IMR-90 (cell line): ENCODE measurements around the gene CNOT6. TPM values are rescaled to one million over a fixed set of nuclear protein-coding genes. Genes with fewer than 3 reads are reported as not detected.

ENCODE experiments used
- ATAC-seq: fragments of 200-7000 bp; cut with Tn5 transposase; 2 replicates; pipeline ENCODE4 v1.9.1; 2020; ENCODE audit warnings: low read depth, mild to moderate bottlenecking, moderate library complexity
- BruUV-seq: library from RNA; stranded (reverse); fragments of 400-500 nt; replicated peaks from 2 replicates; lab custom pipeline; 2021; lab: Mats Ljungman, UMichigan
- CTCF ChIA-PET: fragments of 300-600 bp; formaldehyde crosslinking; extraction: SDS; loops from one replicate; lab custom pipeline; 2021; ENCODE audit warnings: antibody characterized with exemption; lab: Yijun Ruan, JAX
- POLR2A ChIA-PET: fragments of 300-600 bp; sonication (Branson Sonifier 250); formaldehyde crosslinking; loops from one replicate; lab custom pipeline; 2022; ENCODE audit warnings: antibody characterized with exemption; ENCODE audit not compliant: unreplicated experiment; lab: Charles Lee
- DNase-seq: peaks from one replicate; pipeline ENCODE4 v3.0.0; 2013
- H2AFZ ChIP-seq: replicated peaks from 2 replicates; pipeline ENCODE3; 2013; ENCODE audit warnings: low read length, mild to moderate bottlenecking; ENCODE audit not compliant: poor library complexity
- H2AK5ac ChIP-seq: 2 replicates; pipeline ENCODE4 v1.6.1; 2013; ENCODE audit warnings: low read depth, low read length, inconsistent platforms
- H2AK9ac ChIP-seq: replicated peaks from 2 replicates; pipeline ENCODE3; 2013; ENCODE audit warnings: mild to moderate bottlenecking, low read depth, low read length, moderate library complexity; ENCODE audit not compliant: poor library complexity
- H2BK120ac ChIP-seq: 2 replicates; pipeline ENCODE4 v1.6.1; 2013; ENCODE audit warnings: low read depth, low read length, inconsistent platforms
- H2BK15ac ChIP-seq: 3 replicates; pipeline ENCODE4 v1.6.1; 2013; ENCODE audit warnings: low read depth, low read length, inconsistent platforms
- H2BK20ac ChIP-seq: 2 replicates; pipeline ENCODE4 v1.6.1; 2013; ENCODE audit warnings: low read depth, mild to moderate bottlenecking, inconsistent platforms, low read length, moderate library complexity
- H2BK5ac ChIP-seq: 2 replicates; pipeline ENCODE4 v1.6.1; 2013; ENCODE audit warnings: mild to moderate bottlenecking, low read depth, low read length, inconsistent platforms; ENCODE audit not compliant: poor library complexity, severe bottlenecking
- H3K14ac ChIP-seq: replicated peaks from 2 replicates; pipeline ENCODE4 v1.6.1; 2013; ENCODE audit warnings: low read depth, low read length, inconsistent platforms
- H3K18ac ChIP-seq: 2 replicates; pipeline ENCODE4 v1.6.1; 2013; ENCODE audit warnings: low read depth, low read length, control low read depth
- H3K23ac ChIP-seq: 2 replicates; pipeline ENCODE4 v1.6.1; 2013; ENCODE audit warnings: low read depth, low read length, inconsistent platforms
- H3K27ac ChIP-seq: 2 replicates; pipeline ENCODE4 v1.5.1; 2013; ENCODE audit warnings: mild to moderate bottlenecking, control low read depth, low read length; ENCODE audit not compliant: insufficient read depth
- H3K27me3 ChIP-seq: 2 replicates; pipeline ENCODE4 v1.6.1; 2013; ENCODE audit warnings: low read length; ENCODE audit not compliant: control insufficient read depth, insufficient read depth
- H3K36me3 ChIP-seq: 2 replicates; pipeline ENCODE4 v1.6.1; 2013; ENCODE audit warnings: low read length, mixed read lengths; ENCODE audit not compliant: control insufficient read depth, insufficient read depth
- H3K4ac ChIP-seq: 2 replicates; pipeline ENCODE4 v1.6.1; 2013; ENCODE audit warnings: low read depth, low read length, inconsistent platforms
- H3K4me1 ChIP-seq: 2 replicates; pipeline ENCODE4 v1.6.1; 2013; ENCODE audit warnings: low read length, mixed read lengths; ENCODE audit not compliant: control insufficient read depth, insufficient read depth
- H3K4me2 ChIP-seq: 2 replicates; pipeline ENCODE4 v1.6.1; 2013; ENCODE audit warnings: low read depth, mild to moderate bottlenecking, control low read depth, low read length, moderate library complexity
- H3K4me3 ChIP-seq: 2 replicates; pipeline ENCODE4 v1.5.1; 2013; ENCODE audit warnings: low read depth, mild to moderate bottlenecking, control low read depth, low read length, moderate library complexity; ENCODE audit not compliant: insufficient read depth
- H3K56ac ChIP-seq: 2 replicates; pipeline ENCODE4 v1.6.1; 2013; ENCODE audit warnings: low read length, inconsistent platforms; ENCODE audit not compliant: insufficient read depth; ENCODE audit errors: extremely low read depth
- H3K79me1 ChIP-seq, 2 experiments: 2 replicates each; pipeline ENCODE4 v1.6.1; 2013; ENCODE audit warnings: low read length in 2 of 2, inconsistent platforms in 1 of 2, low read depth in 1 of 2
- H3K9ac ChIP-seq: 2 replicates; pipeline ENCODE4 v1.6.1; 2013; ENCODE audit warnings: low read depth, low read length, control low read depth
- H3K9me1 ChIP-seq: 2 replicates; pipeline ENCODE4 v1.6.1; 2013; ENCODE audit warnings: low read length, inconsistent platforms; ENCODE audit not compliant: insufficient read depth
- H3K9me3 ChIP-seq: 2 replicates; pipeline ENCODE4 v1.6.1; 2013; ENCODE audit warnings: low read length; ENCODE audit not compliant: control insufficient read depth, insufficient read depth
- H4K20me1 ChIP-seq: 2 replicates; pipeline ENCODE4 v1.6.1; 2013; ENCODE audit warnings: low read length, inconsistent platforms; ENCODE audit not compliant: insufficient read depth
- H4K5ac ChIP-seq: 2 replicates; pipeline ENCODE4 v1.6.1; 2013; ENCODE audit warnings: mild to moderate bottlenecking, low read depth, low read length, control low read depth
- H4K8ac ChIP-seq, 2 experiments: 2 replicates each; pipeline ENCODE4 v1.6.1; 2013; ENCODE audit warnings: low read depth in 2 of 2, low read length in 2 of 2, control low read depth in 1 of 2, inconsistent platforms in 1 of 2
- H4K91ac ChIP-seq: 2 replicates; pipeline ENCODE4 v1.6.1; 2013; ENCODE audit warnings: low read depth, low read length, inconsistent platforms; ENCODE audit not compliant: insufficient read depth
- MAZ ChIP-seq: IDR thresholded peaks from 2 replicates; pipeline ENCODE4 v1.6.1; 2012; ENCODE audit warnings: low read depth, mild to moderate bottlenecking, low read length, improper control_type of control experiment, moderate library complexity, borderline replicate concordance
- NFE2L2 ChIP-seq: fragments of 150-350 bp; IDR thresholded peaks from 2 replicates; pipeline ENCODE4 v1.6.1; 2016; ENCODE audit warnings: low read depth, mild to moderate bottlenecking, low read length
- SMC3 ChIP-seq: fragments of 150-350 bp; IDR thresholded peaks from 2 replicates; pipeline ENCODE4 v1.6.1; 2016; ENCODE audit warnings: low read depth, mild to moderate bottlenecking, antibody characterized with exemption, low read length, moderate library complexity
- WGBS, 2 experiments: methylation state at CpG; one replicate each; pipeline versions ENCODE4 v1.1.5 to v1.1.7; 2013; ENCODE audit warnings: missing lambda C conversion rate in 2 of 2; ENCODE audit not compliant: insufficient read length in 1 of 2; ENCODE audit errors: extremely low coverage in 2 of 2; 5-methylcytosine and 5-hydroxymethylcytosine counted together
- dilution Hi-C: fragments of 300-500 bp; cut with HindIII; formaldehyde crosslinking; loops from one replicate; pipeline ENCODE4 v1.14.3; 2018; ENCODE audit warnings: low sequenced_read_pairs; ENCODE audit not compliant: unreplicated experiment
- in situ Hi-C: fragments of 300-500 bp; cut with MboI; formaldehyde crosslinking; loops from 3 replicates; pipeline ENCODE4 v1.14.3; 2019; ENCODE audit warnings: low sequenced_read_pairs, inconsistent platforms, mixed read lengths
- intact Hi-C: fragments of 100-400 bp; cut with micrococcal nuclease; formaldehyde crosslinking; loops from 2 replicates; pipeline ENCODE4 v1.10.0; 2022
- polyA plus RNA-seq, 3 experiments: library from polyadenylated mRNA; depleted of rRNA; stranded (reverse); fragments of >200 nt; gene quantifications; 2 replicates each; pipeline ENCODE4 v1.2.3, GENCODE V29; 2012; ENCODE audit warnings: low replicate concordance in 1 of 3
- total RNA-seq: library from RNA; depleted of rRNA; stranded (reverse); fragments of >200 nt; gene quantifications from 2 replicates; pipeline ENCODE4 v1.2.3, GENCODE V29; 2012

Gene CNOT6
- total and polyA plus RNA-seq, 2 of the 4 experiments (the other 2 are of a cell fraction) = 9.7 to 10.8 TPM

GRCh38 chr5:180495292-180495691, 1.1 kb downstream of the CNOT6 start:
- H3K56ac ChIP-seq = no peak overlapping the region
- no peak overlapping the region for H4K8ac ChIP-seq
- H2AK9ac ChIP-seq = no peak overlapping the region
- intact Hi-C loops (loop anchor here (2.0 kb wide), 2 partner anchors 62 to 112 kb away; no protein-coding TSS in a partner anchor), dilution Hi-C loops (no loop called here), in situ Hi-C loops (no loop called here)
- ChIA-PET POLR2A (no interaction called here), CTCF (no interaction called here)
- ATAC-seq (no peak), DNase-seq (no peak)
- H2AFZ ChIP-seq = no peak overlapping the region
- no TSS peak for BruUV-seq
- peak overlapping the region; percentile 90 for H3K4me3 ChIP-seq
- peaks cover 7% of the 10 kb centered on the region for H3K9me1 ChIP-seq
- H3K79me1 ChIP-seq = peaks cover 24 to 43% of the 10 kb centered on the region in 2 experiments
- H4K20me1 ChIP-seq = peaks cover 29% of the 10 kb centered on the region
- H4K91ac ChIP-seq = no peak overlapping the region
- H3K4me1 ChIP-seq = peaks cover 9% of the 10 kb centered on the region
- H3K14ac ChIP-seq = peak overlapping the region; percentile 76; the same call in 1 of the 2 replicates
- H4K5ac ChIP-seq = no peak overlapping the region
- peak overlapping the region; percentile 12 for H2BK5ac ChIP-seq
- no peak overlapping the region for H3K4ac ChIP-seq
- TF ChIP-seq SMC3 (no peak), NFE2L2 (no peak), MAZ (no peak)
- H3K4me2 ChIP-seq = peak overlapping the region; percentile 81
- no peaks in the 10 kb centered on the region for H3K27me3 ChIP-seq
- H2BK120ac ChIP-seq = no peak overlapping the region
- H3K27ac ChIP-seq = peak overlapping the region; percentile 84; the same call in 1 of the 2 replicates
- no peak overlapping the region for H2BK20ac ChIP-seq
- H3K23ac ChIP-seq = peak overlapping the region; percentile 81
- no peak overlapping the region for H3K18ac ChIP-seq
- peak overlapping the region; percentile 74 for H3K9ac ChIP-seq
- peaks cover 6% of the 10 kb centered on the region for H3K36me3 ChIP-seq
- H3K9me3 ChIP-seq = no peaks in the 10 kb centered on the region
- no CpG with 5 or more reads among the region's 7 CpGs for WGBS, 2 experiments
- no peak overlapping the region for H2BK15ac ChIP-seq
- H2AK5ac ChIP-seq = no peak overlapping the region
